ENCODE data around the gene SNX5. TPM values are rescaled to one million over a fixed set of nuclear protein-coding genes. Genes with fewer than 3 reads are reported as not detected.

Gene SNX5
- total and polyA plus RNA-seq, 10 of the 15 experiments (the other 5 are each of a cell fraction or from before 2014, with no cell fraction given), result 92.9 to 316 (median 245) TPM

DNA sequence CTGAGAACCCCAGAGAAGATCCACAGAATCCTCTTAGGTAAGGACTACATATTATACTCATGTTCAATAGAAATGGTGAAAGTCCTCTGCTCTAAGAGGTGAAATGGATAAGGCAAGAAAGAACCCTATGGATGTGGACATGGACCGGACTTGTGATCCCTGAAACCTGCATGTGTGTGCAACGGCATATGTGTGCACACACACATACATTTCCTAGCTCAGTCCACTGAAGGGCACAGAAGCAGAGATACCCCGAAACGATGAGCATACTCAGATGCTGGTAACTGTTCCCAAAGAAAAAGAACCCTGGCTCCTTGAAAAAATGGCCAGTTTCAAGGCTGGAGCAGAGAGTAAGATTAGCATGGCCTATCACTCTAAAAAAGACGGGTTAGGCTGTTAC, 22.6 kb downstream of the SNX5 start:
- no peaks in the 10 kb centered on the region for H3K9me3 ChIP-seq (replicated peaks; ENCODE audit: control insufficient read depth, insufficient read depth, low read length)
- H3K4me3 ChIP-seq, result no peak overlapping the region
- no peaks in the 10 kb centered on the region for H3K27me3 ChIP-seq (replicated peaks in 1 of 2; ENCODE audit: control insufficient read depth in 2 of 2, insufficient read depth in 2 of 2, low read length in 1 of 2)
- H3K36me3 ChIP-seq (ENCODE audit: control insufficient read depth in 2 of 2, insufficient read depth in 2 of 2, low read length in 1 of 2), result peaks cover 22 to 63% of the 10 kb centered on the region in 2 experiments
- CTCF ChIA-PET, result interaction anchor here (1.8 to 7.1 kb wide), 3 partner anchors 8 to 375 kb away, joined by 6 to 44 read pairs (median 20); no protein-coding TSS in a partner anchor
- WGBS (ENCODE audit: insufficient coverage, insufficient replicate concordance, low lambda C conversion rate, missing lambda C conversion rate), result 78% methylated on average over 5 of the region's 5 CpGs
- H3K27ac ChIP-seq (ENCODE audit: control insufficient read depth, insufficient read depth), result no peak overlapping the region
- intact Hi-C loops (cut with micrococcal nuclease; ENCODE audit: unreplicated experiment) (no loop called here), in situ Hi-C loops (cut with MboI) (no loop called here)
- RAD21 ChIA-PET (ENCODE audit: unreplicated experiment), result interaction anchor here (1.1 to 2.0 kb wide), 5 partner anchors 8 to 264 kb away, joined by 3 to 6 read pairs (median 4); partner anchors contain the start of gene RRBP1
- FAIRE-seq, result no peak
- H3K9ac ChIP-seq (ENCODE audit: control insufficient read depth, insufficient read depth, low read length), result no peak overlapping the region
- BruUV-seq (replicated peaks), result no TSS peak
- TF ChIP-seq HDGF (IDR thresholded peaks at IDR 0.05), result no peak
- peak; percentile 24; the same call in 1 of the 2 replicates for TF ChIP-seq POLR2AphosphoS5 (IDR thresholded peaks at IDR 0.05; ENCODE audit: low read length)
- SMC1A ChIA-PET (ENCODE audit: uncharacterized antibody, unreplicated experiment), result interaction anchor here (0.6 to 2.8 kb wide), 6 partner anchors 8 to 352 kb away, joined by 3 to 10 read pairs (median 4); no protein-coding TSS in a partner anchor
- H2AFZ ChIP-seq (ENCODE audit: control insufficient read depth, low read depth, low read length), result no peak overlapping the region
- no peak overlapping the region for H3K4me2 ChIP-seq (ENCODE audit: control insufficient read depth, insufficient read depth)
- POLR2A ChIA-PET, result interaction anchor here (1.0 kb wide), 1 partner anchor 12 kb away, joined by 3 read pairs; no protein-coding TSS in a partner anchor
- H3K4me1 ChIP-seq (ENCODE audit: control insufficient read depth, insufficient read depth, low read length), result peaks cover 22% of the 10 kb centered on the region
- DNase-seq (ENCODE audit: low read depth, low spot score), result no peak
- peaks cover 15% of the 10 kb centered on the region for H3K79me2 ChIP-seq (ENCODE audit: control insufficient read depth, insufficient read depth, low read length)
- no peak for ATAC-seq
- H4K20me1 ChIP-seq (ENCODE audit: control insufficient read depth, insufficient read depth), result peaks cover 5% of the 10 kb centered on the region; the same call in 1 of the 2 replicates

DNA sequence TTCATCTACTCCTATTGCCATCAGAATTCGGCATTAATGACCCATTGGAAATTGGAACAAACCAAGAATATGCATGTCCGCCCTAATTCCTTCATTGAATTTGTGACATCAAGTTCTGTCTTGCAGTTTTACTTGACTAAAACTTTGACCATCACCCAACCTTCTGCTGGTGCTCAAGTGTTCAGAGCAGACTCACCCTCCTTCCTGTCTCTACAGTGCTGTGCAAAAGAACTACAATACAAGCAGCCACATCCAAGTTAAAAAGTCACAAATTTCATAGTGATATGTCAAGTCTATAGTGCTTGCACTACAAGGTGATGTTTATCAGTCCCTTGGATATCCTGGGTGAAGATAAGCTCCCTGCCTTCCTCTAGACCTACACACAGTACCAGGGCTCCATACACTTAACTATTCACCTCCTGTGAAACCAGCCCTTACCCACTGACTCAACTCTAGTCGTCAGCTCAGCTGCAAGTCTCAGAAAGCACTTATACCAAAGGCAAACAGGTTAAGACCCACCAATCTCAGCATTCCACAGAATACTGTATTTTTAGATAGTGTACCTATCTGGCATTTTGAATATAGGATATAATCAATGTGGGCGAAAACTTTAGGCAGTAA, 23.6 kb downstream of the SNX5 start:
- H3K4me2 ChIP-seq (ENCODE audit: control insufficient read depth, insufficient read depth), result no peak overlapping the region
- H3K36me3 ChIP-seq (ENCODE audit: control insufficient read depth in 2 of 2, insufficient read depth in 2 of 2, low read length in 1 of 2), result peaks cover 21 to 60% of the 10 kb centered on the region in 2 experiments
- H3K9me3 ChIP-seq (replicated peaks; ENCODE audit: control insufficient read depth, insufficient read depth, low read length), result no peaks in the 10 kb centered on the region
- DNase-seq (ENCODE audit: low read depth, low spot score), result no peak
- ChIA-PET POLR2A (interaction anchor here (1.0 kb wide), 1 partner anchor 13 kb away, joined by 3 read pairs; no protein-coding TSS in a partner anchor), SMC1A (ENCODE audit: uncharacterized antibody, unreplicated experiment) (interaction anchor here (0.7 to 2.8 kb wide), 6 partner anchors 7 to 293 kb away, joined by 3 to 10 read pairs (median 4); no protein-coding TSS in a partner anchor), CTCF (interaction anchor here (1.3 to 7.1 kb wide), 4 partner anchors 7 to 1143 kb away, joined by 3 to 44 read pairs (median 13); no protein-coding TSS in a partner anchor), RAD21 (ENCODE audit: unreplicated experiment) (interaction anchor here (1.3 to 1.6 kb wide), 4 partner anchors 11 to 47 kb away, joined by 3 to 5 read pairs (median 3); no protein-coding TSS in a partner anchor)
- no peaks in the 10 kb centered on the region for H3K27me3 ChIP-seq (replicated peaks in 1 of 2; ENCODE audit: control insufficient read depth in 2 of 2, insufficient read depth in 2 of 2, low read length in 1 of 2)
- intact Hi-C loops (cut with micrococcal nuclease; ENCODE audit: unreplicated experiment), result no loop called here
- no peak overlapping the region for H2AFZ ChIP-seq (ENCODE audit: control insufficient read depth, low read depth, low read length)
- BruUV-seq (replicated peaks), result TSS peak; percentile 28
- in situ Hi-C loops (cut with MboI), result loop anchor here (5.0 kb wide), 1 partner anchor 53 kb away; no protein-coding TSS in a partner anchor
- WGBS (ENCODE audit: insufficient coverage, insufficient replicate concordance, low lambda C conversion rate, missing lambda C conversion rate), result 96% methylated on average over 4 of the region's 4 CpGs
- H3K27ac ChIP-seq (ENCODE audit: control insufficient read depth, insufficient read depth), result no peak overlapping the region
- H3K4me1 ChIP-seq (ENCODE audit: control insufficient read depth, insufficient read depth, low read length), result peaks cover 25% of the 10 kb centered on the region
- no peak overlapping the region for H3K4me3 ChIP-seq
- ATAC-seq, result no peak
- H3K9ac ChIP-seq (ENCODE audit: control insufficient read depth, insufficient read depth, low read length), result no peak overlapping the region
- FAIRE-seq, result no peak
- peaks cover 5% of the 10 kb centered on the region; the same call in 1 of the 2 replicates for H4K20me1 ChIP-seq (ENCODE audit: control insufficient read depth, insufficient read depth)
- H3K79me2 ChIP-seq (ENCODE audit: control insufficient read depth, insufficient read depth, low read length), result peaks cover 12% of the 10 kb centered on the region
- no peak for TF ChIP-seq MYC (IDR thresholded peaks at IDR 0.05; ENCODE audit: insufficient read depth, insufficient read length, insufficient replicate concordance, low read length, severe bottlenecking)
- TF ChIP-seq, protein P1, sequence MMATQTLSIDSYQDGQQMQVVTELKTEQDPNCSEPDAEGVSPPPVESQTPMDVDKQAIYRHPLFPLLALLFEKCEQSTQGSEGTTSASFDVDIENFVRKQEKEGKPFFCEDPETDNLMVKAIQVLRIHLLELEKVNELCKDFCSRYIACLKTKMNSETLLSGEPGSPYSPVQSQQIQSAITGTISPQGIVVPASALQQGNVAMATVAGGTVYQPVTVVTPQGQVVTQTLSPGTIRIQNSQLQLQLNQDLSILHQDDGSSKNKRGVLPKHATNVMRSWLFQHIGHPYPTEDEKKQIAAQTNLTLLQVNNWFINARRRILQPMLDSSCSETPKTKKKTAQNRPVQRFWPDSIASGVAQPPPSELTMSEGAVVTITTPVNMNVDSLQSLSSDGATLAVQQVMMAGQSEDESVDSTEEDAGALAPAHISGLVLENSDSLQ (IDR thresholded peaks at IDR 0.05), result no peak
- TF ChIP-seq, protein P2, sequence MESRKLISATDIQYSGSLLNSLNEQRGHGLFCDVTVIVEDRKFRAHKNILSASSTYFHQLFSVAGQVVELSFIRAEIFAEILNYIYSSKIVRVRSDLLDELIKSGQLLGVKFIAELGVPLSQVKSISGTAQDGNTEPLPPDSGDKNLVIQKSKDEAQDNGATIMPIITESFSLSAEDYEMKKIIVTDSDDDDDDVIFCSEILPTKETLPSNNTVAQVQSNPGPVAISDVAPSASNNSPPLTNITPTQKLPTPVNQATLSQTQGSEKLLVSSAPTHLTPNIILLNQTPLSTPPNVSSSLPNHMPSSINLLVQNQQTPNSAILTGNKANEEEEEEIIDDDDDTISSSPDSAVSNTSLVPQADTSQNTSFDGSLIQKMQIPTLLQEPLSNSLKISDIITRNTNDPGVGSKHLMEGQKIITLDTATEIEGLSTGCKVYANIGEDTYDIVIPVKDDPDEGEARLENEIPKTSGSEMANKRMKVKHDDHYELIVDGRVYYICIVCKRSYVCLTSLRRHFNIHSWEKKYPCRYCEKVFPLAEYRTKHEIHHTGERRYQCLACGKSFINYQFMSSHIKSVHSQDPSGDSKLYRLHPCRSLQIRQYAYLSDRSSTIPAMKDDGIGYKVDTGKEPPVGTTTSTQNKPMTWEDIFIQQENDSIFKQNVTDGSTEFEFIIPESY (IDR thresholded peaks at IDR 0.05), result no peak
- no peak for TF ChIP-seq KAT2A (conservative IDR thresholded peaks at IDR 0.05; ENCODE audit: control insufficient read depth, low read depth, low read length)
- no peak for TF ChIP-seq NFYB (IDR thresholded peaks at IDR 0.05; ENCODE audit: insufficient read depth, low read depth, low read length)
- TF ChIP-seq POU2F2 (IDR thresholded peaks at IDR 0.05; ENCODE audit: borderline replicate concordance, low read depth, low read length), result no peak
- TF ChIP-seq SIN3A (IDR thresholded peaks at IDR 0.05; ENCODE audit: low read depth, low read length), result no peak
- TF ChIP-seq ZNF384 (IDR thresholded peaks at IDR 0.05; ENCODE audit: borderline replicate concordance, low read depth, low read length), result no peak
- TF ChIP-seq RFX5 (IDR thresholded peaks at IDR 0.05; ENCODE audit: low read depth, low read length), result no peak
- TF ChIP-seq ASH2L (IDR thresholded peaks at IDR 0.05; ENCODE audit: borderline replicate concordance, low read depth), result no peak
- no peak for TF ChIP-seq YY1 (IDR thresholded peaks at IDR 0.05; ENCODE audit: low read depth, low read length)
